ENCODE data around the gene STAM.
A peak's percentile ranks its signal among the peaks of the same experiment; 100 is the strongest.

Gene STAM

DNA sequence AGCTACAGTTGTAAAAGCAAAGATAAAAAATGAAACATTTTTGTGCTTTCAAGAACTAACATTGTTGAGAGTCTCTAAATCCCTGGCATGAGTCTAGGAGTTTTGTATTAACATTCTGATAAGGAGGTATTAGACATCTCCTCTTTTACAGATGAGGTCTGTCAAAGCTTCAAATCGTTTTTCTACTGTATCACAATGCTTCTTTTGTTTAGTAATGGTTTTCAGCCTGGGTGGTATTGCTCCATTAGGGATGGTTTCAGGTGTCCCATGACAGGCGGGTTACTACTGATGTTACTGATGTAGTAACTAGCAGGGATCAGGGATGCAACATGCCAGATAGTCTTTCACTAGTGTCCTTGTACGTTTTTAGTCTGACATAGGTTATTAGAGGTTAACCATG lies 27.4 kb downstream of the STAM start:
- TF ChIP-seq, protein P1, sequence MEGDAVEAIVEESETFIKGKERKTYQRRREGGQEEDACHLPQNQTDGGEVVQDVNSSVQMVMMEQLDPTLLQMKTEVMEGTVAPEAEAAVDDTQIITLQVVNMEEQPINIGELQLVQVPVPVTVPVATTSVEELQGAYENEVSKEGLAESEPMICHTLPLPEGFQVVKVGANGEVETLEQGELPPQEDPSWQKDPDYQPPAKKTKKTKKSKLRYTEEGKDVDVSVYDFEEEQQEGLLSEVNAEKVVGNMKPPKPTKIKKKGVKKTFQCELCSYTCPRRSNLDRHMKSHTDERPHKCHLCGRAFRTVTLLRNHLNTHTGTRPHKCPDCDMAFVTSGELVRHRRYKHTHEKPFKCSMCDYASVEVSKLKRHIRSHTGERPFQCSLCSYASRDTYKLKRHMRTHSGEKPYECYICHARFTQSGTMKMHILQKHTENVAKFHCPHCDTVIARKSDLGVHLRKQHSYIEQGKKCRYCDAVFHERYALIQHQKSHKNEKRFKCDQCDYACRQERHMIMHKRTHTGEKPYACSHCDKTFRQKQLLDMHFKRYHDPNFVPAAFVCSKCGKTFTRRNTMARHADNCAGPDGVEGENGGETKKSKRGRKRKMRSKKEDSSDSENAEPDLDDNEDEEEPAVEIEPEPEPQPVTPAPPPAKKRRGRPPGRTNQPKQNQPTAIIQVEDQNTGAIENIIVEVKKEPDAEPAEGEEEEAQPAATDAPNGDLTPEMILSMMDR (IDR thresholded peaks at IDR 0.05; ENCODE audit: control insufficient read depth, extremely low read depth, insufficient read depth), result no peak
- no peak for DNase-seq (ENCODE audit: low read depth)

DNA sequence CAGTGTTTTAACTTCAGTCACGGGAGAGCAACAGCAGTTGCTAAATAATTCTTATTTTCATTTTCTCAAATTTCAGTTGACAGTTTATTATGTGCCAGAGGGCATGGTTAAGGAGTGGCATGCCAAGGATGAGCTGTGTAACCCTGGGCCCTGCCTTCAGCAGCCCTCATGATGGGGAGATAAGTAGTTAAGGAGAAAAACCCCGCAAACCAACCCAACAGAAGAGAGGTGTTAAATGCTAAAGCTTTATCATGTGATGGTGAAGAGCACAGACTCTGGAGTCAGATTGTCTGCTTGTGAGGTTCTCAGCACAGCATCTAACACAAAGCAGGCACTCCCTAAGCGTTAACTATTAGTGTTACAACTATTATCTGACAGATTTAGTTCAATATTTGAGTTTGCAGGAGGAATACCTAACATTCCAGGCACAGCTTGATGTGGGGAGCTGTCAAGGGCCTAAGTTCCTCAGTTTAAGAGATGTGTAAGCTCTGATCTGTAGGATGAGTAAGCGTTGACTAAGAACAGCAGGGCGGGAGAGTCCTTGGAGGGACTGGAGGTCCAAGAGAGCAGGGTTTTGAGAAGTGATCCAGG lies 29.6 kb downstream of the STAM start:
- DNase-seq (ENCODE audit: low read depth), result no peak
- H3K4me3 ChIP-seq (ENCODE audit: low read depth, low read length), result no peak overlapping the region
- TF ChIP-seq, protein P1 (IDR thresholded peaks at IDR 0.05; ENCODE audit: control insufficient read depth, extremely low read depth, insufficient read depth), result no peak

More for the DNA sequence above, 27.4 kb downstream of the STAM start:
- no peak overlapping the region for H3K4me3 ChIP-seq (ENCODE audit: low read depth, low read length)

DNA sequence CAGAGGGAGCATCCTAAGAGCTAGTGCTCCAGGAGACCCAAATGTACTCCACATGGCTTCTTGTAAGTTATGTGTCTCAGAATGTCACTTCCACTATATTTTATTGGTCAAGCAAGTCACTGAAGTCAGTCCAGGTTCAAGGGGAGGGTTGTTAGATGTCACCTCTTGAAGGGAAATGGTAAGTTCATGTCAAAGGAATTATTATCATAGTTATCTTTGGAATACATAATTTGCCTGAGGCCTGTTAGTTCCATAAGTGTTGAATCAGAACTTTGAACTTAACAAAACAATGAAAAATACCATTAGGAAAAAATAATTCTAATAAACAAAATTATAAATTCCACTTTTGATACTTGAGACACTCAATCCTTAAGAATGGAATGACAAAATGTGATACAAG lies 30.6 kb downstream of the STAM start:
- TF ChIP-seq, protein P1 (IDR thresholded peaks at IDR 0.05; ENCODE audit: control insufficient read depth, extremely low read depth, insufficient read depth), result no peak
- H3K4me3 ChIP-seq (ENCODE audit: low read depth, low read length), result no peak overlapping the region
- no peak for DNase-seq (ENCODE audit: low read depth)

DNA sequence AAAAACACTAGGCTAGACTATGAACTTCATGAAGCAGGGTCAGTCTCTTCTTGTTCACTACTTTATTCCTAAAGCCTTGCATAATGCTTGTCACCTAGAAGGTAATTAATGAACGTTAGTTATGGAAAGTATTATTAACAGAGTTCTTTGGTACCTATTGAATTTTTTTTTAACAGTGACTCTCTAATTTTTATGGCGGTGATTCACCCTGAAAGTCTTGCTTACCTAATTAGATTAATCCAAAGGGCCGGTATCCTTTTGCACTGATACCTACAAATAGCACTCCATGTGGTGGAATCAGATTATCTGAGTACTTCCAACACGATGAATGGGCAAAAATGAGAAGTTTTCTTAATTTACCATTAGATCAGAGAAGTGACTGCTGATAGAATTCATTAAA lies 31.7 kb downstream of the STAM start:
- H3K4me3 ChIP-seq (ENCODE audit: low read depth, low read length), result no peak overlapping the region
- TF ChIP-seq, protein P1 (IDR thresholded peaks at IDR 0.05; ENCODE audit: control insufficient read depth, extremely low read depth, insufficient read depth), result no peak
- no peak for DNase-seq (ENCODE audit: low read depth)

DNA sequence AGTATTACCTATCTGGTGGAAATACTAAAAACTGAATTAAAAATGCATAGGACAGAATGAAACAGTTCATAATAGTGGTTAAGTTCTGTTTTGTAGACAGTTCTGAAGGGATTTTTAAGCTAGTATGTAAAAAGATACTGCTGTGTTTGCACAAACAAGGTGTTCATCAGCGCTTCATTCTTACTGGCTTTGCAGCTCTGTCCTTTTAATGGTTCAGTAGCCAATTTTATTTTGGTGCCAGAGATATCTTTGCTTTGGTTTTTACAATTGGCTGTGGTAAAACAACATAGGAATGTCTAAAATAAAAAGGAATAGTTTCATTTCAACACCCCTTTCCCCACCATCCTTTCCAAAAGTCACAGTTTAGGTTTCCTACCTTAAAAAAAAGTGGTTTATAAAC lies 33.0 kb downstream of the STAM start:
- TF ChIP-seq, protein P1 (IDR thresholded peaks at IDR 0.05; ENCODE audit: control insufficient read depth, extremely low read depth, insufficient read depth), result no peak
- H3K4me3 ChIP-seq (ENCODE audit: low read depth, low read length), result no peak overlapping the region
- DNase-seq (ENCODE audit: low read depth), result peak; percentile 21

DNA sequence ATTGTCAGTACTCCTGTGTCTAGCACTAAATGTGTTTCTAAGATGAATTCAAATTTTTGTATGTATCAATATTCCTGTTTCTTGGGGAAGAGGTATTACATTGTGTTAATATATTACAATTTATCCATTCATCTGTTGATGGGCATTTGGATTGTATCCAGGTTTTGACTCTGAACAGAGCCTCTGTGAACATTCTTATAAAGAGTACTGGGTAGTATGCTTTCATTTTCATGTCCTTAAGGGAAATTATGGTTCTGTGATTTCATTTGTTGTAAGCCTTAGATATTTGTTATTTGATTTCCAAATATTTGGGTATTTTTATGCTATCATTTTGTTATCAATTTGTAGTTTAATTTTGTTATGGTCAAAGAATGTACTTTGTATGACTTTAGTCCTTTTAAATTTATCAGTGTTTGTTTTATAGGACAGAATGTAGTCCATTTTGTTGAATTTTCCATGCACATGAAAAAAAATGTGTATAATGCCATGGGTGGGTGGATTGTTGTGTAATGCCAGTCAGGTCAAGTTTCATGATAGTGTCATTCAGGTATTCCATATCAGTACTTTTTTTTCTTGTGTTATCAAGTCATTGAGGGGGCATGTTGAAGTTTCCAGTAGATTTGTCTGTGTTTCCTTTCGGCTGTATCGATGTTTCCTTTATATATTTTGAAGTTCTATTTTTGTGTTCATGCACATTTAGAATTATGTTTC lies 38.4 kb downstream of the STAM start:
- TF ChIP-seq, protein P1 (IDR thresholded peaks at IDR 0.05; ENCODE audit: control insufficient read depth, extremely low read depth, insufficient read depth), result no peak
- no peak overlapping the region for H3K4me3 ChIP-seq (ENCODE audit: low read depth, low read length)
- DNase-seq (ENCODE audit: low read depth), result no peak

DNA sequence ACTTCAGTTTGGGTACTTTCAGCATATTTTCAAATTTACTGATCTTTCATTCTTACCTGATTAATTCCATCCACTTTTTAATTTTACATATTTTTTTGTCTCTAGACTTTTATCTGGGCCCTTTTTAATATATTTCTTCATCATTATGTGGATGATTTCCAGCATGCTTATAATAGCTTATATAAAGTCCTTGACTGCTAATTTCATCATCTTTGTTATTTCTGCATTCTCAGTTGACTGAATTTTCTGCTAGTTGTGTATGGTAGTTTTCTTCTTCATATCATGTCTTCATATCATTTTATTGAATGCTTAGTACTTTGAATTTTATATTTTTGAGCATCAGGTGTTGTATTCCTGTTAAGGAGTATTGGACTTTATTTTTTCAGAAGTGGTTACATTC lies 39.6 kb downstream of the STAM start:
- H3K4me3 ChIP-seq (ENCODE audit: low read depth, low read length), result no peak overlapping the region
- TF ChIP-seq, protein P1 (IDR thresholded peaks at IDR 0.05; ENCODE audit: control insufficient read depth, extremely low read depth, insufficient read depth), result no peak
- DNase-seq (ENCODE audit: low read depth), result no peak
